Stomach (tissue), 4 donors: ENCODE measurements around the gene GLRX.
"Not testable (repeated sequence)": the region's sequence is repeated elsewhere in the genome, so short reads cannot be mapped to it uniquely, and the experiment has no call there.

Source experiments
- CTCF ChIP-seq, 7 experiments: fragments of 450-650 bp in 4 of 7; fragments of 200-600 bp in 3 of 7; sonication (generic) in 3 of 7; IDR thresholded peaks; one replicate each; pipeline ENCODE4 v1.5.1; 2016 to 2019; ENCODE audit warnings: antibody characterized with exemption in 7 of 7, control low read depth in 2 of 7, mild to moderate bottlenecking in 1 of 7
- POLR2A ChIP-seq, 4 donors: fragments of 450-650 bp; IDR thresholded peaks; one replicate each; pipeline ENCODE4 v1.6.1; 2016; ENCODE audit warnings: antibody characterized with exemption in 4 of 4, control low read depth in 2 of 4, mild to moderate bottlenecking in 1 of 4, moderate library complexity in 1 of 4
- POLR2AphosphoS5 ChIP-seq, 3 donors: sonication (generic); formaldehyde crosslinking; IDR thresholded peaks; one replicate each; pipeline ENCODE4 v1.6.1; 2016; ENCODE audit warnings: antibody characterized with exemption in 3 of 3

- TF ChIP-seq POLR2A, CTCF, POLR2AphosphoS5 (IDR thresholded peaks at IDR 0.05): not testable (repeated sequence)
Observed at GRCh38 chr5:95836971-95837370, 14.4 kb upstream of the GLRX start.
